ENCODE data around the gene HK1.

Gene HK1

GRCh38 chr10:69352569-69353264 lies 74.4 kb downstream of the HK1 start:
- DNase-seq = no peak

- DNase-seq = no peak
These were observed 75.8 kb downstream of the HK1 start for GRCh38 chr10:69353977-69354635.

- no peak for DNase-seq
These were observed 77.9 kb downstream of the HK1 start for GRCh38 chr10:69356187-69356586.

- no peak for DNase-seq
These were observed 80.0 kb downstream of the HK1 start for GRCh38 chr10:69358148-69358795.

GRCh38 chr10:69359148-69359547 lies 80.9 kb downstream of the HK1 start:
- no peak for DNase-seq

- no peak for DNase-seq
These were observed 81.3 kb downstream of the HK1 start for GRCh38 chr10:69359594-69359993.

GRCh38 chr10:69360485-69361302 lies 82.4 kb downstream of the HK1 start:
- no peak for DNase-seq

GRCh38 chr10:69361303-69361614 lies 83.0 kb downstream of the HK1 start:
- no peak for DNase-seq

- DNase-seq = no peak
These were observed 84.2 kb downstream of the HK1 start for GRCh38 chr10:69362471-69362954.

- DNase-seq = no peak
These were observed 85.4 kb downstream of the HK1 start for GRCh38 chr10:69363666-69364065.

- no peak for DNase-seq
These were observed 86.1 kb downstream of the HK1 start for GRCh38 chr10:69364232-69364940.

- DNase-seq = no peak
These were observed 88.4 kb downstream of the HK1 start for GRCh38 chr10:69366738-69367137.

GRCh38 chr10:69367469-69367868 lies 89.2 kb downstream of the HK1 start:
- DNase-seq = no peak

- no peak for DNase-seq
These were observed 94.1 kb downstream of the HK1 start for GRCh38 chr10:69372126-69372980.

- no peak for DNase-seq
These were observed 95.9 kb downstream of the HK1 start for GRCh38 chr10:69374242-69374641.

- DNase-seq = no peak
These were observed 96.6 kb downstream of the HK1 start for GRCh38 chr10:69374931-69375306.

- no peak for DNase-seq
These were observed 97.2 kb downstream of the HK1 start for GRCh38 chr10:69375307-69376151.

GRCh38 chr10:69376662-69377061 lies 98.4 kb downstream of the HK1 start:
- DNase-seq = no peak

- DNase-seq = no peak
These were observed 98.9 kb downstream of the HK1 start for GRCh38 chr10:69377191-69377590.

- DNase-seq = no peak
These were observed 99.6 kb downstream of the HK1 start for GRCh38 chr10:69377933-69378332.

GRCh38 chr10:69379800-69380199 lies 101.5 kb downstream of the HK1 start:
- no peak for DNase-seq

All from OCI-M1 (cell line).